Lung (tissue), 13 donors: ENCODE data around the gene VARS2. TPM values are rescaled to one million over a fixed set of nuclear protein-coding genes. Genes with fewer than 3 reads are reported as not detected.

ENCODE experiments used
- ATAC-seq: fragments of 200-7000 bp; cut with Tn5 transposase; one replicate; pipeline ENCODE4 v1.9.1; 2020; ENCODE audit warnings: moderate number of reproducible peaks; ENCODE audit not compliant: insufficient read depth, low FRiP score
- DNase-seq, 3 donors: peaks; one replicate each; pipeline ENCODE4 v3.0.0-alpha.2; 2013 to 2017
- H3K27ac ChIP-seq, 2 donors: one replicate each; pipeline ENCODE4 v1.5.1; 2013; ENCODE audit warnings: mild to moderate bottlenecking in 2 of 2, moderate library complexity in 2 of 2, control low read depth in 1 of 2, inconsistent platforms in 1 of 2, low read depth in 1 of 2, low read length in 1 of 2
- H3K27me3 ChIP-seq, 3 donors: one replicate each; pipeline ENCODE4 v1.5.1; 2013; ENCODE audit warnings: low read length in 2 of 3; ENCODE audit not compliant: control insufficient read depth in 3 of 3, insufficient read depth in 3 of 3
- H3K36me3 ChIP-seq, 4 donors: one replicate each; pipeline ENCODE4 v1.5.1; 2013; ENCODE audit warnings: low read length in 4 of 4, mild to moderate bottlenecking in 1 of 4, moderate library complexity in 1 of 4; ENCODE audit not compliant: control insufficient read depth in 4 of 4, insufficient read depth in 4 of 4
- H3K4me1 ChIP-seq, 5 donors: one replicate each; pipeline ENCODE4 v1.5.1; 2013; ENCODE audit warnings: low read length in 5 of 5, mild to moderate bottlenecking in 2 of 5, moderate library complexity in 1 of 5; ENCODE audit not compliant: control insufficient read depth in 5 of 5, insufficient read depth in 5 of 5
- H3K4me3 ChIP-seq: one replicate; pipeline ENCODE4 v1.5.1; 2013; ENCODE audit warnings: mild to moderate bottlenecking, control low read depth, moderate library complexity
- H3K9ac ChIP-seq, 2 donors: one replicate each; pipeline ENCODE4 v1.5.1; 2013; ENCODE audit warnings: low read length in 2 of 2, control low read depth in 1 of 2; ENCODE audit not compliant: insufficient read depth in 1 of 2
- H3K9me3 ChIP-seq, 4 donors: one replicate each; pipeline ENCODE4 v1.5.1; 2013; ENCODE audit warnings: low read length in 3 of 4, mild to moderate bottlenecking in 1 of 4, moderate library complexity in 1 of 4; ENCODE audit not compliant: control insufficient read depth in 4 of 4, insufficient read depth in 3 of 4
- CTCF ChIP-seq: IDR thresholded peaks from 2 replicates; pipeline ENCODE4 v1.5.1; 2012; ENCODE audit warnings: mild to moderate bottlenecking; ENCODE audit errors: control extremely low read depth, extremely low read depth
- WGBS, 2 donors: extraction: QIAGEN DNeasy Blood & Tissue Kit; methylation state at CpG; one replicate each; pipeline ENCODE4 v1.1.7; 2013; 5-methylcytosine and 5-hydroxymethylcytosine counted together
- polyA plus RNA-seq, 2 donors: library from polyadenylated mRNA; stranded (reverse); fragments of 200-250 nt; gene quantifications; one replicate each; pipeline ENCODE4 v1.2.1, GENCODE V29; 2013
- small RNA-seq: library from RNA; depleted of rRNA; stranded (forward); fragments of <200 nt; gene quantifications from one replicate; pipeline ENCODE3, GENCODE V24; 2014; ENCODE audit warnings: low replicate concordance
- total RNA-seq, 2 donors: library from RNA; depleted of rRNA in 1 of 2; stranded (reverse); fragments of >200 nt in 1 of 2; gene quantifications; one replicate each; pipeline ENCODE4 v1.2.1, GENCODE V29; 2014 to 2021
- donor health status: control.
- donor health status: control.
- donor health status: Bipolar disorder and iron deficiency.
- donor health status: healthy.
- donor health status: DM: yes; HTN: yes; CAD: no.

Gene VARS2
- total and polyA plus RNA-seq, 4 donors = 17.4 to 38.4 (median 25.5) TPM

- Histone ChIP-seq H3K4me1 (peaks cover 0 to 4% (median 0%) of the 10 kb centered on the region in 5 donors), H3K27ac (no peak overlapping the region), H3K9me3 (no peaks in the 10 kb centered on the region), H3K36me3 (no peaks in the 10 kb centered on the region), H3K9ac (no peak overlapping the region), H3K4me3 (no peak overlapping the region), H3K27me3 (no peaks in the 10 kb centered on the region)
- no peak for TF ChIP-seq CTCF
- ATAC-seq (no peak), DNase-seq (no peak)
- 85 to 90% methylated on average over 5 of the region's 5 CpGs for WGBS, 2 donors
Measured at GRCh38 chr6:30970946-30971345, 56.9 kb downstream of the VARS2 start.

GRCh38 chr6:30972816-30973215 is 58.8 kb downstream of the VARS2 start:
- Histone ChIP-seq H3K9ac (no peak overlapping the region), H3K27me3 (no peaks in the 10 kb centered on the region), H3K4me1 (peaks cover 0 to 4% (median 0%) of the 10 kb centered on the region in 5 donors), H3K36me3 (no peaks in the 10 kb centered on the region), H3K27ac (no peak overlapping the region), H3K9me3 (no peaks in the 10 kb centered on the region), H3K4me3 (no peak overlapping the region)
- WGBS, 2 donors = 95% methylated on average over 4 of the region's 4 CpGs
- TF ChIP-seq CTCF = no peak
- DNase-seq (no peak), ATAC-seq (no peak)

GRCh38 chr6:30974490-30975252 is 60.6 kb downstream of the VARS2 start:
- no peak for DNase-seq
- H3K27ac ChIP-seq = no peak overlapping the region
- 75 to 77% methylated on average over 4 of the region's 4 CpGs for WGBS, 2 donors
- no peak overlapping the region for H3K9ac ChIP-seq
- ATAC-seq = no peak
- H3K4me3 ChIP-seq = no peak overlapping the region
- peaks cover 0 to 4% (median 0%) of the 10 kb centered on the region in 5 donors for H3K4me1 ChIP-seq
- no peaks in the 10 kb centered on the region for H3K36me3 ChIP-seq
- no peaks in the 10 kb centered on the region for H3K27me3 ChIP-seq
- H3K9me3 ChIP-seq = no peaks in the 10 kb centered on the region
- TF ChIP-seq CTCF = no peak

Small RNAs within 50 kb of the gene (small RNA-seq; reads per million reads assigned to genes)
- gene RF00019 = not detected

Other genes with a start within 250 kb of the VARS2 start
- 10 to 100 TPM; 28.7 to 31.7 TPM for gene DHX16, start 241.2 kb upstream of the VARS2 start, total RNA-seq
- 10 to 100 TPM; 23.4 to 31.4 TPM for gene DHX16, start 241.2 kb upstream of the VARS2 start, polyA plus RNA-seq
- 10 to 100 TPM; 28.2 to 63.9 TPM for gene PPP1R18, start 227.6 kb upstream of the VARS2 start, total RNA-seq
- gene PPP1R18, start 227.6 kb upstream of the VARS2 start, polyA plus RNA-seq = 100 to 1,000 TPM in 1 of 2 donors, 10 to 100 TPM in 1; 69.3 to 155 TPM
- gene NRM, start 223.3 kb upstream of the VARS2 start, total RNA-seq = 10 to 100 TPM in 1 of 2 donors, 1 to 10 TPM in 1; 5.1 to 15.9 TPM
- 10 to 100 TPM; 16.0 to 18.7 TPM for gene NRM, start 223.3 kb upstream of the VARS2 start, polyA plus RNA-seq
- 10 to 100 TPM; 13.7 to 34.0 TPM for gene MDC1, start 197.0 kb upstream of the VARS2 start, total RNA-seq
- gene MDC1, start 197.0 kb upstream of the VARS2 start, polyA plus RNA-seq = 10 to 100 TPM in 1 of 2 donors, 1 to 10 TPM in 1; 9.9 to 11.0 TPM
- gene TUBB, start 193.9 kb upstream of the VARS2 start, total RNA-seq = 100 to 1,000 TPM; 292 to 403 TPM
- gene TUBB, start 193.9 kb upstream of the VARS2 start, polyA plus RNA-seq = 100 to 1,000 TPM; 171 to 303 TPM
- 100 to 1,000 TPM in 1 of 2 donors, 10 to 100 TPM in 1; 88.0 to 171 TPM for gene FLOT1, start 171.6 kb upstream of the VARS2 start, total RNA-seq
- 100 to 1,000 TPM; 205 to 474 TPM for gene FLOT1, start 171.6 kb upstream of the VARS2 start, polyA plus RNA-seq
- gene IER3, start 169.7 kb upstream of the VARS2 start, total RNA-seq = 10 to 100 TPM; 16.7 to 37.4 TPM
- gene IER3, start 169.7 kb upstream of the VARS2 start, polyA plus RNA-seq = 100 to 1,000 TPM in 1 of 2 donors, 10 to 100 TPM in 1; 97.9 to 302 TPM
- 100 to 1,000 TPM; 124 to 134 TPM for gene DDR1, start 29.7 kb upstream of the VARS2 start, total RNA-seq
- gene DDR1, start 29.7 kb upstream of the VARS2 start, polyA plus RNA-seq = 10 to 100 TPM; 39.5 to 72.4 TPM
- gene GTF2H4, start 6.0 kb upstream of the VARS2 start, total RNA-seq = 10 to 100 TPM; 31.1 to 37.2 TPM
- 10 to 100 TPM; 25.3 to 31.0 TPM for gene GTF2H4, start 6.0 kb upstream of the VARS2 start, polyA plus RNA-seq
- gene SFTA2, start 17.9 kb downstream of the VARS2 start, total RNA-seq = 100 to 1,000 TPM in 1 of 2 donors, 10 to 100 TPM in 1; 65.4 to 374 TPM
- gene SFTA2, start 17.9 kb downstream of the VARS2 start, polyA plus RNA-seq = 1,000 to 10,000 TPM in 1 of 2 donors, 100 to 1,000 TPM in 1; 771 to 2,392 TPM
- gene MUCL3, start 26.7 kb downstream of the VARS2 start, total RNA-seq = 1 to 10 TPM in 1 of 2 donors, under 1 TPM in 1; 0.51 to 3.6 TPM
- gene MUCL3, start 26.7 kb downstream of the VARS2 start, polyA plus RNA-seq = 1 to 10 TPM in 1 of 2 donors, under 1 TPM in 1; 0.47 to 6.4 TPM
- 1 to 10 TPM in 1 of 2 donors, under 1 TPM in 1; 0.40 to 8.6 TPM for gene MUC21, start 69.5 kb downstream of the VARS2 start, total RNA-seq
- 1 to 10 TPM; 3.3 to 4.6 TPM for gene MUC21, start 69.5 kb downstream of the VARS2 start, polyA plus RNA-seq
- gene MUC22, start 96.2 kb downstream of the VARS2 start, total RNA-seq = under 1 TPM; 0.06 to 0.11 TPM
- gene MUC22, start 96.2 kb downstream of the VARS2 start, polyA plus RNA-seq = under 1 TPM; 0.02 to 0.03 TPM
- not detected for gene C6orf15, start 198.3 kb downstream of the VARS2 start, total RNA-seq
- gene C6orf15, start 198.3 kb downstream of the VARS2 start, polyA plus RNA-seq = not detected
- 1 to 10 TPM; 1.1 to 2.6 TPM for gene PSORS1C1, start 200.6 kb downstream of the VARS2 start, total RNA-seq
- 10 to 100 TPM in 1 of 2 donors, 1 to 10 TPM in 1; 2.3 to 10.8 TPM for gene PSORS1C1, start 200.6 kb downstream of the VARS2 start, polyA plus RNA-seq
- under 1 TPM in 1 of 2 donors, not detected in 1; 0.06 TPM for gene CDSN, start 206.2 kb downstream of the VARS2 start, total RNA-seq
- gene CDSN, start 206.2 kb downstream of the VARS2 start, polyA plus RNA-seq = under 1 TPM; 0.05 to 0.10 TPM
- gene PSORS1C2, start 224.8 kb downstream of the VARS2 start, total RNA-seq = not detected
- gene PSORS1C2, start 224.8 kb downstream of the VARS2 start, polyA plus RNA-seq = not detected
- gene CCHCR1, start 243.6 kb downstream of the VARS2 start, total RNA-seq = 10 to 100 TPM; 20.0 to 32.8 TPM
- gene CCHCR1, start 243.6 kb downstream of the VARS2 start, polyA plus RNA-seq = 10 to 100 TPM; 11.0 to 14.3 TPM
- 1 to 10 TPM; 5.4 to 9.4 TPM for gene TCF19, start 244.4 kb downstream of the VARS2 start, total RNA-seq
- 1 to 10 TPM; 4.1 to 4.9 TPM for gene TCF19, start 244.4 kb downstream of the VARS2 start, polyA plus RNA-seq